ENCODE measurements around the gene VENTX.

Gene VENTX

DNA sequence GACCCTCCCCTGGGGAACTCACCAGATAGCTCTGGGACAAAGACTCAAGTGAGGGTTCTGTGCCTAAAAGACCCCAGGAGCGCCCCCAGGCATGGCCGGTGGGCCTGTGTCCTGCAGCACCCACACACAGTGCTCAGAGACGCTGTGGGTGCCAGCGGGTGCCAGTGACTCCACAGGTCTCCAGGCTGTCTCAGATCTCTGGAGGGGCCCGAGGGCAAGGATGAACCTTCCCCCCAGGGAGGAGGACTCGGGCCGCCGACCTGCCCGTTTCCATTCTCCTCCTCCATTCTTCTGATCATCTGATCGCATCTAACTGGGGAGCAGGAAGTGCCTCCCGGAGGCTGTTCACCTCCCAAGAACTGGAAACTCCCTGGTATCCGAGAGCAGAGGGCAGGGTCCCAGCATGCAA is 38.0 kb downstream of the VENTX start:
- peak; percentile 76 to 81 for DNase-seq

DNA sequence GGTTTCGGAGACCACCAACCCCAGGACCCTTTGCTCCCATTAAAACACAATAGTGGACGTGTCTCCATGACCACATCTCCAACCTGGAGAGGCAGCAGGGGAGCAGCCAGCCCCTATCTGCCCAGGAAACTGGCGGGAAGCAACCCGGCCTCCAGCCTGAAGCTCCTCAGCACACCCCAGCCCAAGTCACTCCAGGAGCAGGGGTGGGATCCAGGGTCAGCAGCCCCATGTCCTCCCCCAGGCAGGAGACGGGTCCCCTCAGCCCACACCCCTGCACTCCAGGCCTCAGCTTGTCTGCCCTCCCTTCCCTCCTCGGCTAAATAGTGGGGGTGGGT is 38.4 kb downstream of the VENTX start:
- no peak for DNase-seq

DNA sequence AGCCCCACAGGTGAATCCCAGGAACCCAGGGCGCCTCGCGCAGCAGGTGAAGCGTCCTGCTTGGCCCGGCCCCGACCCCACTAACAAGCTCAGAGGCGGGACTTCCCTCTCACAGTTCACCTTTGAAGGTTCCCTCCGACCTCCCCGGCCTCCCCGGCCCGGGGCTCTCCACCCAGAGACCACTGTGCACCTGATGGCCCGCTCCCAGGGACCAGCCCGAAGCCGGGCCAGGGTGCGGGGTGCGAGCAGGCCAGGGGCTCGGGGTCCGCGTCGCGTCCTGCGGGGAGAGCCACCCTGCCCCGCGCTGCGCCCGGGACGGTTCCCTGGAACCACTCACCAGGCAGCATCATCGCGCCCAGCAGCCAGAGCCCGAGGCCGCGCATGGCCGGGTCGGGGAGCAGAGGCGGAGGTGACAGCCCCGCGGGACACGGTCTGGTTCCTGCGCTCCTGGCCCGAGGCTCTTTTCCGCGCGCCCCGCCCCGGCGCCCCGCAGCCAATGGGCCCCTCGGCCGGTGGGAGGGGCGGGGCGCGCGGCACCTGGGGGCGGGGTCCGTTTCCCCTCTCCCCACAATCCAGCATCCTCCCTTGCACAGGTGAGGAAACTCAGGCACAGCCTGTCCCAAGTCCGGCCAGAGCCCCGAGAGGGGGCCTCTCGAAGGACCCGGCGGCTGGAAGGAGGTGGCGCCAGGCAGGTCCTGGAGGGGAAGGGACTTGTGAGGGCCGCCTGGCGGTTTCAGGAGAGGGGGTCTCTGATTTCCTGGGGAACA is 39.0 kb downstream of the VENTX start, which contains the start of gene ADAM8:
TSS of gene ADAM8 (minus strand) at position 434 of the 767 bp plus-strand sequence. CDS start at position 383, 51 bp downstream.
- DNase-seq = peak; percentile 82 to 88

DNA sequence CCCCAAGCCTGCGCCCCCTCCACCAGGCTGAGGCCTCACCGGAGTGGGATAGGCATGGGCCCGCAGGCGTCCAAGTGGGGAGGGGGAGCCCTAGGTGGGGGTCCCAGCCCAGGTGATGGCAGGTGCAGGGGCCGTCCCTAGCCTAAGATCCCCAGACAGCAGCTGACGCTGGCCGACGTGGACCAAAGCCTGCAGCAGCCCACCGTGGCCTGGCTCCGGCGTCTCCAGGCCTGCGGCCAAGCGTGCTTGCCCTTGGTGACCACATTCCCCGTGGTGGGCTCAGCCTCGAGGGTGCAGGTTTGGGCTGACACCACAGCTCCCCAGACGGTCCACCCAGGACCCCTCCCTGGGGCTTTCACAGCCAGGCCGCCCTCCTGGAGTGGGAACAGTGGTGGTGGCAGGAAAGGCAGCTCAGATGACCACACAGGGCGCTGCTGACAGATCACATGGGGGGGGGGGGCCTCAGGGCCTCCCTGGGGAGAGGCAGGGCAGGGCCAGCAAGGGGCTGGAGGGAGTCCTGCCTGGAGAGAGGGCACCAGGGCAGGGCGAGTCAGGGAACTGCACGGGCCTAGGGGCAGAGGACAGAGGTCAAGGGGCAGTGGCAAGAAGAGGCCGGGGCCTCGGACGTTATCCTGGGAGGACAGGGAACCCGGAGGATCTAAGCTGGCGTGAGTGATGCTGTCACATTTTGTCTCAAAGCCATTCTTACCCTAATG is 39.8 kb downstream of the VENTX start:
- DNase-seq = no peak

DNA sequence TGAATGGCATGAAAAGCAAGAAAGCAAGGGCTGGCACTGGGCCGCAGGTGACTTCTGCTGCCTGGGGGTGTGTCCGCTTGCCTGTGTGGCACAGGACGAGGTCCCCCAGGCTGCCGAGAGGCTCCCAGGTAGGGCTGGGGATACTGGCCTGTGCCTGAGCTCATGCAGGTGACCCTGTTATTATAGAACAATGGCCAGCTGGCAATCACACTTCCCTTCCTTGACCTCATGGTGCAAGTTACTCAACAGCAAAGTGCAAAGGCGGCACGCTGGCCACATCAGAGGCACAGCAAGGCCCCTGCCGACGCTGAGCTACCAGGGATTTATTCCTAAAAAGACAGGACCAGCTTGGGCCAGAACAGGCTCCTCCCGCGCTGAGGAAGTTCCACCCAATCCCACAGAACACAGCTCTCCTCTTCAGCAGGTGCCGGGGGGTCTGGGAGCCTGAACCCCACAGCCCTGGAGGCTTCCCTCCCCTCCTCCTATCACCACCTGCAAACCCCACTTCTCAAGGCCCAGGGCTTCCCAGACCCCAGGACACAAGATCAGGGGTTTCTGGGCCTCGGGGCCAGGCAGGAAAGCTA is 40.4 kb downstream of the VENTX start:
- DNase-seq = no peak

DNA sequence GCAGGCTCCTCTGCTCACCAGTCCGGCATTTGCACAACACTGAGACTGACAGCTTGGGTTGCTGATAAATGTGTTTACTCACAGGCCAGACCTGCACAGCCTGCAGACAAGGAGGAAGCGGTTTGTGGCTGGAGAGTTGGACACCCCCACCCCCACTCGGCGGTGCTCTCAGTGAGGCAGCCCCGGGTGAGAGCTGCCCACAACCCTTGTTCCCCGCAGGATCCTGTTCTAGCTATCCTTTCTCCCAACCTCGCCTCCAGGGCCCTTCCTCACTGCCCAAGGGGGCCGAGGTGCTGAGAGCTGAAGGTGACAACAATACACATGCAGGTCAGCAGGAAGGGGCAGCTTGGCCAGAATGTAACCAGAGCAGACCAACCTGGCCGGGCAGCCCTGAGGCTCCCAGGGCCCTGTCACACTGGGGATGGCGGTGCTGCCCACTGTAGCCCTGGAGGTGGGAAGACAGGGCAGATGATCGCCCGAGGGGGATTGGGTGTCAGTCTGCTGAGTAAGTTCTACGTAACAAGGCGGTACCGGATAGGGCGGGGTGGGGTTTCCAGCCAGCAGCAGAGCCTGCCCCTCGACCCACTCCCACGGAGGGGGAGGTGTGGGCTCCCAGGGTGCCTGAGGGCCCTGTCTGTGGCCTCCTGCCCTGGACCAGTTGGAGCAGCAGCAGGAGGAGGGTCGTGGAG is 41.1 kb downstream of the VENTX start:
- DNase-seq = peak; percentile 70 to 73

DNA sequence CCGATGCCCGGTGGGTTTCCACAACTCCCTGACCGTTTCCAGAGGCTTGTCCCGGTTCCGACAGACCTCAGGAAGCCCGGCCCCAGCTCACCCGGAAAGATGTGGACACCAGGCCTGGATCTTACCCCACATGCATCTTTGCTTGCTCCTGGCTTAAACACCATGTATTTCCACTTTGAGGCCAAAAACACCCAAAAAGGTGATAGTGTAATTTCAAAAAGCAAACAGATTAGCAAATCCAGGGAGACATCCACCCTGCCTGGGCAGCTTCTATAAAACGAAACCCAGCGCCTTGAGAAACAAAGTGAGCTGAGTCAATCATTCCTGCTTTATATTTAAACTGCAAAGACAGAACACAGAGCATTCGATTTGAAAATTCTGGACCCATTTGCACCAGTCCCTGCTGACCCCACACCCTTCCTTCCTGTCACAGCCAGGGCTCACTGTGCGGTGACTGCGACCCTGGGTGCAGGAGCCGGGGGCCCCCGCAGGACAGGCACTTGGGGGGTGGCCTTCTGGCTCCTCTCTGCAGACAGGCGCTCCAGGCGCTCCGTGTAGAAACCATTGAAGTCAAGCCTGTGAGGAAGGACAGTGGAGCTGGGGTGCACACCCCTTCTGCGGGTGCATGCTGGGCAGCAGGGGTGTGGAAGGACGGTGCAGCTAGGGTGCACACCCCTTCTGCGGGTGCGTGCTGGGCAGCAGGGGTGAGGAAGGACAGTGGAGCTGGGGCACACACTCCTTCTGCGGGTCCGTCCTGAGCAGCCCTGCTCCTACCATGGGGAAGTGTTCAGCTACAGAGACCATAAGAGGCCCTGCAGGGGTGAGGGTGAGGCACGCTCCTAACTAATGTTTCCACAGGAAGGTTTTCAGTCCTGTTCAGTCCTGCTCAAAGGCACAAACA is 41.9 kb downstream of the VENTX start:
- DNase-seq = no peak

DNA sequence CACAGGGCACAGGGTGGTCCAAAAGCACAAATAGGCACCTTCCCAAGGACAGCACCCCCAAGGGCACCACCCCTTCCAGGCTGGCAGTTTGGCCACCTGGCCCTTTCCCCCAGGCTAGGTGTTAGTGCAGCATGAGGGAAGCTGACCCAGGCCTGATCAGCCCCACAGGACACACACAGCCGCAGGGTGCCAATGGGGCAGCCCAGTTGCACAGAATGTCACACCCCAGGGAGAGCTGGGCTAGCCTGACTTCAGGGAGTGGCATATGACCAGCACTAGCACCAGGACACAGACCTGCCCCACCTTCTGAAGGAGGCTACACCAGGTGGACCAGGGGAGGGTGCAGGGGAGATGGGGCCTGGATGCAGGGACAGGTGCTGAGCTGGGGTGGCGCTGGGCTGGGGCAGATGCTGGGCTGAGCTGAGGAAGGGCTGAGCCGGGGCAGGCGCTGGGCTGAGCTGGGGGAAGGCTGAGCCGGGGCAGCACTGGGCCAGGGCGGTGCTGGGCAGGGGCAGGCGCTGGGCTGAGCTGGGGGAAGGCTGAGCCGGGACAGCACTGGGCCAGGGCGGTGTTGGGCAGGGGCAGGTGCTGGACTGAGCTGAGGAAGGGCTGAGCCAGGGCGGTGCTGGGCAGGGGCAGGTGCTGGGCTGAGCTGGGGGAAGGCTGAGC is 42.9 kb downstream of the VENTX start:
- DNase-seq = no peak

DNA sequence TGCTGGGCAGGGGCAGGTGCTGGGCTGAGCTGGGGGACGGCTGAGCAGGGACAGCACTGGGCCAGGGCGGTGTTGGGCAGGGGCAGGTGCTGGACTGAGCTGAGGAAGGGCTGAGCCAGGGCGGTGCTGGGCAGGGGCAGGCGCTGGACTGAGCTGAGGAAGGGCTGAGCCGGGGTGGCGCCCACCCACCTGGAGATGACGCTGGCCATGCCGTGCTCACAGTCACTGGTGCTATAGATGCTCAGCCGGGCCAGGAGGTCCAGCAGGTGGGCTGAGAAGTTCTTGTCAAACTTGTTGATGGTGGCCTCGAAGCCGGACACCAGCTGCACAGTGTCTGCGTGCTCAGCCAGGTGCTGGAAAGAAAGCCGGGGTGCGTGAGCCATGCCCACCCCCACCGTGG is 43.4 kb downstream of the VENTX start:
- no peak for DNase-seq

DNA sequence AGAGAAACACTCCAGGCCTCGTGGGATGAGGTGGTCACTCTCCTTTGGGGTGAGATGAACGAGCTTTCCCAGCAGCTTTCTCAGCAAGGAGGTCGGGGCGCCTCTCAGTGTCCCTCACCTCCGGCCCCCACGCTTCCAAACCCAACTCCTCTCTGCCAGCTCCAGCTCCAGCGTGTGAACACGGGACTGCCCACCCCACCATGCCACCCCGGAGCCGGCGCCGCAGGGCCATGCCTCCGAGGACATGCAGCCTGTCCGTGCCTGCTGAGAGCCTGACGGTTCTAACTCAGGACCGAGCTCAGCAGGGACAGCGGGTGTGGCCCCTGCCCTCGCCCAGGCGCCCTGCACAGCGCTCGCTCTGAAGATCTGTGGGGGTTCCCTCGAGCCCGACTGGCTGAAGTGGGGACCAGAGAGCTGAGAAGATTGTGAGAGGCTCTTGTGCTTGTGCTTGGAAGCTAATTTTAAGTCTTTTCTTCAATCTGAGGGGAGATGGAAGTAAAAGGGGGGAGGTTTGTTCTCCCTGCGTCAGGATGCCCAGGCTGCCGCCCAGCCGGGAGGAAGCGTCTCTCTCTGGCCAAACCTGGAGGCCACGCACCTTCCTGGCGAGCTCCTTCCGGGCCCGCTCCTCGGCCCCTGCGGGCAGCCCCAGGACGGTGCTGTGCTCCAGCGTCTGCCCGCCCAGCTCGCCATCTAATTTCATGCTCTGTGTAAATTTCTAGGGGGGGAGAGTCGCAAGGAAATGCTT is 44.1 kb downstream of the VENTX start:
- no peak for DNase-seq

DNA sequence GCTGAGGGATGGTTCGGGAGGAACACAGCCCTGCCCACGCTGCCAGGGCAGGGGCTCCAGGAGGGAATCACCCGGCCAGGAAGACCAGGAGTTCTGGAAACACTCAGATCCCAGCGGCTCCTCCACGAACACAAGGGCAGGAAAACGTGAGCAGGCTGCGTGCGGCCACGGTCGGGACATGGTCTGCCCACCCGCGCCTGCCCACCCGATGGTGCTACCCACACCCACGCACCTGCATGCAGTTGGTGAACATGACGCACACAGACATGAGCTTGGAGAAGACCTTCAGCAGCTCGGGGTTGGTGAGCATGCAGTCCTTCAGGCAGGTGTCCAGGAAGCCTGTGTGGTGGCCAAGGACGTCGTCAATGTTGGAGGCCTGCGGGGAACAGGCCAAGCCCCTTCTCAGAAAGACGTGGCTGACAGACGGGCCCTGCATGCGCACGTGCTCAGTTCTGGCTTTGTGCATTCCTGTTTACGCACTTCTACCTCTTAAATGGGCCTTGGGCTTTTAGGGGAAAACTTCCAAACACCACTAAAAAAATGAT is 45.3 kb downstream of the VENTX start:
- DNase-seq = no peak

DNA sequence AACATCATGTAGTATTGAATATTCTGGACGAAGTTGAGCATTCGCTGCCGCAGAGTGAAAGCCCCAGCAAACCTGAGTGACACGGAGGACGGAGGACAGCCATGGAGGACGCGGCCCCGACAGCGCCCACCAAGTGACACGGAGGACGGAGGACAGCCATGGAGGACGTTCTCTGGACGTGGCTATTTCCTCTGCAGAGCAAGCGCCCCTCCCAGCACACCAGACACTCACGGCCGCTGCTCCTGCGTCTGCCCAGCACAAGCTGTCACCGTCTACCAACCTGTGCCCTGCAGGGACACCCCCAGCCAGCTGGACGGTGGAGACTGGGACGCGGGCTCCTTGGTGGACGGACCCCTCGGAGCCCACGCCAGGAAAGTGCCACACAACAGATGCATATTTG is 46.3 kb downstream of the VENTX start:
- no peak for DNase-seq

DNA sequence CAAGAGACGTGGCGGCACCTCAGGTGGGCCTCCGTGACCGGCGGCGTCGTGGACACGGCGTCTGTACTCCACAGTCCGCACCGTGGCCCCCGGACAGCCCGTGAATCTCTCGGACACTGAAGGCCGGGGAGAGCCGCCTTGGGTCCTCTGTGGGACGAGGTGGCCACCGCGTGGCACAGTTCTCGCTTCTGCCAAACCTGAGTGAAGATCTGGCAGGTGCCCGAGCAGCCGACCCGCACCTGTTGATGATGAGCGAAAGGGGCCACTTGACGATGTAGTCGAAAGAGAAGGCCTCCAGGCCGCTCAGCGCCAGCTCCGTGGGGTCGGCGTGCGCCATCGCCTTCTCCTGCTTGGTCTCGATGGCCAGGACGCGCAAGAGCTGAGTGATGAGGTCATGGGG is 47.6 kb downstream of the VENTX start:
- DNase-seq = no peak

DNA sequence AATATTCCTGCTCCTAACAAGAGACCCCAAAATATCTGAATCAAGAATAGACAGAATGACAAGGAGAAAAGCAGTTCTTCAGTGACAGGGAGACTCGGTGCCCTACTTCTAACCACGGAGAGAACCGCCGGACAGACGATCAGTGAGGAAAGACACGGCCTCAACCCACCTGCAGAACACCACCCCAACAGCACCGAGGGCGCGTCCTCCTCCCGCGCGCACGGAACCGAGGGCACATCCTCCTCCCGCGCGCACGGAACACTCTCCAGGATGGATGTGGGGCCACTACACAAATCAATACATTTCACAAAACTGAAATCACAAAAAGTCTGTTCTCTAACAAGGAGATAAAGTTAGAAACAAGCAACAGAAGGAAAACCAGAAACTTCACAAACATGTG is 48.7 kb downstream of the VENTX start:
- no peak for DNase-seq

DNA sequence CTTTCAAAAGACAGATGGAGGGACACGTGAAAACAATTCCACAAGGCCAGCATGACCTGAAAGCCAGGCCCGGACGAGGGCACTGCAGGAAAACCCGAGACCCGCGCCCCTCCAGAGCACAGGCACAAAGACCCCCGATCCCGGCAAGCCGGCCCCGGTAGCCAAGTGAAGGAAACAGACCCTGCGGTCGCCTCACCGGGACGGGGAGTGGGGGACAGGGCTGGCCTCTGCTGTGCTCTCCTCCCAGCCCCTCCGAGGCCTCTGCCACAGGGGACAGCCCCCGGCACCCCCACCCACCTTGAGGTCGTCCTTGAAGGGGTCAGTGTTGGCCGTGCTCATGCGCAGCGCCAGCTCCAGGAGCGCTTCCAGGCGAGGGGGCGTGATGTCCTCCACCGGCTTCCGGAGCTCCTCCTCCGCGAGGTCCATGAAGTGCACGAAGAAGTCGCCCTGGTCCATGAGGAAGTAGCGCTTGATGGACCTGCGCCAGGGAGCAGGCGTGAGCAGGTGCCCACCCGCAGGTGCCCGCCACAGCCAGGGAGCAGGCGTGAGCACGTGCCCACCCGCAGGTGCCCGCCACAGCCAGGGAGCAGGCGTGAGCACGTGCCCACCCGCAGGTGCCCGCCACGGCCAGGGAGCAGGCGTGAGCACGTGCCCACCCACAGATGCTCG is 50.3 kb downstream of the VENTX start:
- DNase-seq = no peak

DNA sequence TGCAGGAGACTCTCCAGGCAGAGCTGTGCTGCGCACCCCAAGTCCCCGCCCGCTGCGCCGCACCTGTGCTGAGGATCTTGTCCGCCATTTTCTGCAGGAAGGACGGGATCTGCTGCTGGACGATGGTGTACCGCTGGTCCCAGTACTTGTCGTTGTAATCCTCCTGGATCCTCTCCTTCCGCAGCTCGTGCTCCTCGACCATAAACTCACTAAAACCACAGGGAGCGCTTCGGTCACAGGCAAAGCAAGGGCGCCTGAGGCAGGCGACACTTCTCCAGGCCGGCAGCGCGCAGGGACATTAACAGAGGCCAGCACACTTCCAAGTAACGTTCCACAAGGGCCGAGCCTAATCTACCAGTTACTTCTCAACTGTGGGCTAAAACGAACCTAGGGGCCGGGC is 52.1 kb downstream of the VENTX start:
- DNase-seq = no peak
